Panc1 (cell line): ENCODE results near the gene KRTCAP2. TPM values are rescaled to one million over a fixed set of nuclear protein-coding genes. Genes with fewer than 3 reads are reported as not detected.

Experiments
- ATAC-seq: fragments of 200-7000 bp; cut with Tn5 transposase; 2 replicates; pipeline ENCODE4 v1.9.1; 2020; ENCODE audit warnings: mild to moderate bottlenecking, moderate library complexity
- BruUV-seq: library from RNA; stranded (reverse); fragments of 400-500 nt; replicated peaks from 2 replicates; lab custom pipeline; 2021; lab: Mats Ljungman, UMichigan
- CTCF ChIA-PET: fragments of 300-600 bp; sonication (Branson Sonifier 250); formaldehyde crosslinking; loops from one replicate; lab custom pipeline; 2022; ENCODE audit warnings: antibody characterized with exemption; lab: Charles Lee
- POLR2A ChIA-PET: fragments of 300-600 bp; sonication (Branson Sonifier 250); formaldehyde crosslinking; loops from one replicate; lab custom pipeline; 2022; ENCODE audit warnings: antibody characterized with exemption; lab: Charles Lee
- DNase-seq: peaks from one replicate; pipeline ENCODE4 v3.0.0-alpha.2; 2010; ENCODE audit warnings: low read depth, low spot score
- H3K27ac ChIP-seq: 2 replicates; pipeline ENCODE4 v1.5.1; 2011; ENCODE audit warnings: mild to moderate bottlenecking, low read length, inconsistent platforms
- H3K27me3 ChIP-seq: fragments of 200-500 bp; sonication (Bioruptor generic); 2 replicates; pipeline ENCODE4 v1.6.0; 2014; ENCODE audit warnings: low read length, inconsistent platforms; ENCODE audit not compliant: control insufficient read depth, insufficient read depth
- H3K36me3 ChIP-seq: fragments of 200-500 bp; sonication (Bioruptor generic); 2 replicates; pipeline ENCODE4 v1.5.1; 2014; ENCODE audit warnings: inconsistent platforms, mild to moderate bottlenecking, low read length, moderate library complexity; ENCODE audit not compliant: control insufficient read depth, insufficient read depth
- H3K4me1 ChIP-seq: 2 replicates; pipeline ENCODE4 v1.5.1; 2011; ENCODE audit warnings: inconsistent platforms, mild to moderate bottlenecking, low read length, moderate library complexity; ENCODE audit not compliant: control insufficient read depth, insufficient read depth
- H3K4me3 ChIP-seq, 2 experiments: 2 replicates each; pipeline ENCODE4 v1.5.1; 2011 to 2012; ENCODE audit warnings: low read depth in 2 of 2, low read length in 2 of 2, mild to moderate bottlenecking in 2 of 2, inconsistent platforms in 1 of 2, moderate library complexity in 1 of 2
- H3K9me3 ChIP-seq: fragments of 200-500 bp; sonication (Bioruptor generic); 2 replicates; pipeline ENCODE4 v1.5.1; 2014; ENCODE audit warnings: low read depth, mild to moderate bottlenecking, inconsistent platforms, low read length, moderate library complexity; ENCODE audit not compliant: control insufficient read depth, insufficient read depth
- POLR2AphosphoS5 ChIP-seq: IDR thresholded peaks from 2 replicates; pipeline ENCODE4 v1.6.1; 2012; ENCODE audit warnings: mild to moderate bottlenecking, low read depth, low read length, moderate library complexity
- SIN3A ChIP-seq: IDR thresholded peaks from 2 replicates; pipeline ENCODE4 v1.6.1; 2012; ENCODE audit warnings: low read depth, mild to moderate bottlenecking, low read length, moderate library complexity, borderline replicate concordance; ENCODE audit not compliant: insufficient read depth
- TCF7L2 ChIP-seq: IDR thresholded peaks from 2 replicates; pipeline ENCODE4 v1.6.1; 2011; ENCODE audit warnings: mild to moderate bottlenecking, low read depth, low read length, inconsistent platforms
- in situ Hi-C: cut with HindIII; loops from 2 replicates; pipeline ENCODE4 v1.10.0; 2016; ENCODE audit warnings: low sequenced_read_pairs, low pct_unique_long_range_greater_than_20kb
- intact Hi-C: fragments of 100-400 bp; cut with micrococcal nuclease; formaldehyde crosslinking; loops from one replicate; pipeline ENCODE4 v1.10.0; 2022; ENCODE audit not compliant: unreplicated experiment
- total RNA-seq: library from RNA; stranded (reverse); gene quantifications from one replicate; pipeline ENCODE4 v1.2.1, GENCODE V29; 2021; ENCODE audit not compliant: unreplicated experiment
- TF ChIP-seq, protein P1 (sequence below): fragments of 450-650 bp; IDR thresholded peaks from 2 replicates; pipeline ENCODE4 v1.5.1; 2017; ENCODE audit warnings: mild to moderate bottlenecking
- TF ChIP-seq, protein P2 (sequence below), 2 experiments: IDR thresholded peaks; 2 replicates each; pipeline ENCODE4 v1.6.1; 2011 to 2012; ENCODE audit warnings: low read depth in 2 of 2, control low read depth in 1 of 2, low read length in 1 of 2, mild to moderate bottlenecking in 1 of 2, moderate library complexity in 1 of 2; ENCODE audit not compliant: insufficient read depth in 1 of 2

The KRTCAP2 gene
- total RNA-seq, 1 experiment from 2014 or later = 155 TPM

DNA sequence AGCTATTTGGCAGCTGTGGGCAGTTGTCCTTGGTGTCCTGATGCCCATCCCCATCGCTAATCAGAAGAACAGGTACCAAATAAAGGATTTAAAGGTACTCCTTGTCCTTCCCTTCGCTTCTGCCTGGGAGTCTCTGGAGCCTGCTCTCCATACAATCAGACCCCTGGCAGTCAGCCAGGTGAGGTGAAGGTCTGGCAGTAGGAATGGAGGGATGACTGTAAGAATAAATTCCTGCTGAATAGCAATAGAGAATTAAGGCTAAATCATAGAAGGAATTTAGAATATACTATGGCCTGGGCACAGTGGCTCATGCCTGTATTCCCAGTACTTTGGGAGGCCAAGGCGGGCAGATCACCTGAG, 25.4 kb upstream of the KRTCAP2 start:
- POLR2A ChIA-PET = interaction anchor here (0.7 to 0.9 kb wide), 3 partner anchors 10 to 516 kb away, joined by 3 to 7 read pairs (median 6); partner anchors contain the start of genes MTX1 and THBS3

DNA sequence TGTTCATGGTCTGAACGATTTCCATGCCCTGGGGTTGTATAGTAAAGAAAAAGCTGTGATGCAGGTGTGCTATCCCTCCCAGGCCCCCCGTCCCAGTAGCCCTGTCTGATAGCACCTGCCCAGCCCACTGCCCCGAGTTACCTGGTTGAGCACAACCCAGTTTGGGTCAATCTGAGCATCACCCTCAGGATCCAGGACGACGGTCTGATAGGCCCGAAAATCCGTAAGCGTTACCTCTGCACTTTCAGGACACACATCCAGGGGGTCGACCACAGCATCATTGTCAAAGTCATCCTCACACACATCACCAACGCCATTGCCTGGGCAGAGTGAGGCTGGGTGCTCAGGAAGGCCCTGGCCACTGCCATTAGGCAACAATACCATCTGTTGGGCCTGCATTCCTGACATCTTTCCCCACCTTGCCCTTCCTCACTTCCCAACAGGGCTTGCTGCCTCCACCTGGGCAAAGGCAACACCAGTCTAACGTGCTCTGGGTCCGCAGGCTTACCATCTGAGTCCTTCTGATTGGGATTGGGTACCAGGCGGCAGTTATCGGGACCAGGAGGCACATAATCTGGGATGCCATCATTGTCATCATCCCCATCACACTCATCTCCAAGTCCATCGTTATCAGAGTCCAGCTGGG, 24.9 kb upstream of the KRTCAP2 start:
- no TSS peak for BruUV-seq
- Histone ChIP-seq H3K27me3 (no peaks in the 10 kb centered on the region), H3K4me1 (peaks cover 18% of the 10 kb centered on the region), H3K4me3 (no peak overlapping the region), H3K9me3 (no peaks in the 10 kb centered on the region), H3K36me3 (peaks cover 3% of the 10 kb centered on the region; the same call in 1 of the 2 replicates), H3K27ac (no peak overlapping the region)
- in situ Hi-C loops (no loop called here), intact Hi-C loops (no loop called here)
- no peak for ATAC-seq
- no peak for TF ChIP-seq TCF7L2
- no peak for TF ChIP-seq POLR2AphosphoS5
- TF ChIP-seq, protein P1, sequence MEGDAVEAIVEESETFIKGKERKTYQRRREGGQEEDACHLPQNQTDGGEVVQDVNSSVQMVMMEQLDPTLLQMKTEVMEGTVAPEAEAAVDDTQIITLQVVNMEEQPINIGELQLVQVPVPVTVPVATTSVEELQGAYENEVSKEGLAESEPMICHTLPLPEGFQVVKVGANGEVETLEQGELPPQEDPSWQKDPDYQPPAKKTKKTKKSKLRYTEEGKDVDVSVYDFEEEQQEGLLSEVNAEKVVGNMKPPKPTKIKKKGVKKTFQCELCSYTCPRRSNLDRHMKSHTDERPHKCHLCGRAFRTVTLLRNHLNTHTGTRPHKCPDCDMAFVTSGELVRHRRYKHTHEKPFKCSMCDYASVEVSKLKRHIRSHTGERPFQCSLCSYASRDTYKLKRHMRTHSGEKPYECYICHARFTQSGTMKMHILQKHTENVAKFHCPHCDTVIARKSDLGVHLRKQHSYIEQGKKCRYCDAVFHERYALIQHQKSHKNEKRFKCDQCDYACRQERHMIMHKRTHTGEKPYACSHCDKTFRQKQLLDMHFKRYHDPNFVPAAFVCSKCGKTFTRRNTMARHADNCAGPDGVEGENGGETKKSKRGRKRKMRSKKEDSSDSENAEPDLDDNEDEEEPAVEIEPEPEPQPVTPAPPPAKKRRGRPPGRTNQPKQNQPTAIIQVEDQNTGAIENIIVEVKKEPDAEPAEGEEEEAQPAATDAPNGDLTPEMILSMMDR = no peak
- TF ChIP-seq, protein P2, sequence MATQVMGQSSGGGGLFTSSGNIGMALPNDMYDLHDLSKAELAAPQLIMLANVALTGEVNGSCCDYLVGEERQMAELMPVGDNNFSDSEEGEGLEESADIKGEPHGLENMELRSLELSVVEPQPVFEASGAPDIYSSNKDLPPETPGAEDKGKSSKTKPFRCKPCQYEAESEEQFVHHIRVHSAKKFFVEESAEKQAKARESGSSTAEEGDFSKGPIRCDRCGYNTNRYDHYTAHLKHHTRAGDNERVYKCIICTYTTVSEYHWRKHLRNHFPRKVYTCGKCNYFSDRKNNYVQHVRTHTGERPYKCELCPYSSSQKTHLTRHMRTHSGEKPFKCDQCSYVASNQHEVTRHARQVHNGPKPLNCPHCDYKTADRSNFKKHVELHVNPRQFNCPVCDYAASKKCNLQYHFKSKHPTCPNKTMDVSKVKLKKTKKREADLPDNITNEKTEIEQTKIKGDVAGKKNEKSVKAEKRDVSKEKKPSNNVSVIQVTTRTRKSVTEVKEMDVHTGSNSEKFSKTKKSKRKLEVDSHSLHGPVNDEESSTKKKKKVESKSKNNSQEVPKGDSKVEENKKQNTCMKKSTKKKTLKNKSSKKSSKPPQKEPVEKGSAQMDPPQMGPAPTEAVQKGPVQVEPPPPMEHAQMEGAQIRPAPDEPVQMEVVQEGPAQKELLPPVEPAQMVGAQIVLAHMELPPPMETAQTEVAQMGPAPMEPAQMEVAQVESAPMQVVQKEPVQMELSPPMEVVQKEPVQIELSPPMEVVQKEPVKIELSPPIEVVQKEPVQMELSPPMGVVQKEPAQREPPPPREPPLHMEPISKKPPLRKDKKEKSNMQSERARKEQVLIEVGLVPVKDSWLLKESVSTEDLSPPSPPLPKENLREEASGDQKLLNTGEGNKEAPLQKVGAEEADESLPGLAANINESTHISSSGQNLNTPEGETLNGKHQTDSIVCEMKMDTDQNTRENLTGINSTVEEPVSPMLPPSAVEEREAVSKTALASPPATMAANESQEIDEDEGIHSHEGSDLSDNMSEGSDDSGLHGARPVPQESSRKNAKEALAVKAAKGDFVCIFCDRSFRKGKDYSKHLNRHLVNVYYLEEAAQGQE (IDR thresholded peaks at IDR 0.05; ENCODE audit: insufficient read depth in 1 of 2, low read depth in 2 of 2, low read length in 1 of 2) = no peak
- TF ChIP-seq SIN3A = no peak
- POLR2A ChIA-PET = interaction anchor here (0.5 kb wide), 1 partner anchor 11 kb away, joined by 3 read pairs; no protein-coding TSS in a partner anchor
- CTCF ChIA-PET = no interaction called here
- DNase-seq = no peak

More for the DNA sequence above, 25.4 kb upstream of the KRTCAP2 start:
- Histone ChIP-seq H3K36me3 (peaks cover 3% of the 10 kb centered on the region; the same call in 1 of the 2 replicates), H3K27ac (no peak overlapping the region), H3K27me3 (no peaks in the 10 kb centered on the region), H3K4me3 (no peak overlapping the region), H3K4me1 (peaks cover 16% of the 10 kb centered on the region), H3K9me3 (no peaks in the 10 kb centered on the region)
- CTCF ChIA-PET = no interaction called here
- no peak for ATAC-seq
- no TSS peak for BruUV-seq
- TF ChIP-seq SIN3A = no peak
- intact Hi-C loops (no loop called here), in situ Hi-C loops (no loop called here)
- DNase-seq = no peak
